Fibroblast of lung (primary cell): Measurements from ENCODE around the gene SH3BP4. TPM values are rescaled to one million over a fixed set of nuclear protein-coding genes. Genes with fewer than 3 reads are reported as not detected.

Experiments used
- DNase-seq, 2 donors: peaks; one replicate each; pipeline versions ENCODE4 v3.0.0 to v3.0.0-alpha.2; 2010; ENCODE audit warnings: low read depth in 2 of 2
- H2AFZ ChIP-seq: 2 replicates; pipeline ENCODE4 v1.5.1; 2012; ENCODE audit warnings: low read length, control low read depth, inconsistent platforms
- H3K27ac ChIP-seq: 2 replicates; pipeline ENCODE4 v1.5.1; 2011; ENCODE audit warnings: low read length, control low read depth; ENCODE audit not compliant: insufficient read depth
- H3K27me3 ChIP-seq: 2 replicates; pipeline ENCODE4 v1.5.1; 2011; ENCODE audit warnings: mild to moderate bottlenecking, low read length; ENCODE audit not compliant: control insufficient read depth, insufficient read depth
- H3K36me3 ChIP-seq: 2 replicates; pipeline ENCODE4 v1.5.1; 2011; ENCODE audit warnings: low read length; ENCODE audit not compliant: control insufficient read depth, insufficient read depth
- H3K4me1 ChIP-seq: 2 replicates; pipeline ENCODE4 v1.5.1; 2011; ENCODE audit warnings: low read length; ENCODE audit not compliant: control insufficient read depth, insufficient read depth; ENCODE audit errors: extremely low read depth
- H3K4me2 ChIP-seq: 2 replicates; pipeline ENCODE4 v1.5.1; 2011; ENCODE audit warnings: low read length, control low read depth; ENCODE audit not compliant: insufficient read depth; ENCODE audit errors: extremely low read depth
- H3K4me3 ChIP-seq, 4 experiments: fragments of 200-600 bp in 1 of 4; sonication (generic) in 1 of 4; replicated peaks in 1 of 4; 2 replicates each; pipeline ENCODE4 v1.5.1; 2011 to 2016; ENCODE audit warnings: low read length in 4 of 4, low read depth in 3 of 4, mild to moderate bottlenecking in 3 of 4, control low read depth in 2 of 4, inconsistent platforms in 1 of 4, mixed read lengths in 1 of 4; ENCODE audit not compliant: insufficient read depth in 1 of 4; ENCODE audit errors: control extremely low read depth in 1 of 4
- H3K79me2 ChIP-seq: 2 replicates; pipeline ENCODE4 v1.5.1; 2012; ENCODE audit warnings: mild to moderate bottlenecking, low read length, inconsistent platforms; ENCODE audit not compliant: control insufficient read depth, insufficient read depth
- H3K9ac ChIP-seq: 2 replicates; pipeline ENCODE4 v1.5.1; 2011; ENCODE audit warnings: mild to moderate bottlenecking, low read length, control low read depth; ENCODE audit not compliant: insufficient read depth
- H3K9me3 ChIP-seq: 2 replicates; pipeline ENCODE4 v1.5.1; 2012; ENCODE audit warnings: low read depth, low read length; ENCODE audit not compliant: control insufficient read depth, insufficient read depth
- H4K20me1 ChIP-seq: 2 replicates; pipeline ENCODE4 v1.5.1; 2011; ENCODE audit warnings: low read length; ENCODE audit not compliant: control insufficient read depth, insufficient read depth; ENCODE audit errors: extremely low read depth
- EZH2 ChIP-seq: IDR thresholded peaks from 2 replicates; pipeline ENCODE4 v1.5.1; 2012; ENCODE audit warnings: low read length, control low read depth, mild to moderate bottlenecking; ENCODE audit errors: missing control alignments
- polyA plus RNA-seq, 2 donors: library from polyadenylated mRNA; depleted of rRNA in 1 of 2; stranded (reverse) in 1 of 2; unstranded in 1 of 2; fragments of >200 nt; gene quantifications; 2 replicates each; pipeline ENCODE4 v1.2.1, GENCODE V29; 2011 to 2012; ENCODE audit warnings: missing spikeins in 1 of 2
- total RNA-seq: library from RNA; depleted of rRNA; stranded (reverse); fragments of >200 nt; gene quantifications from 2 replicates; pipeline ENCODE4 v1.2.1, GENCODE V29; 2014
- TF ChIP-seq, protein P1 (sequence below), 2 donors: IDR thresholded peaks in 1 of 2; conservative IDR thresholded peaks in 1 of 2; 1 replicate in 1 of 2; 2 replicates in 1 of 2; pipeline ENCODE4 v1.5.1; 2011 to 2012; ENCODE audit warnings: low read length in 2 of 2, control low read depth in 1 of 2, inconsistent platforms in 1 of 2, low read depth in 1 of 2, mild to moderate bottlenecking in 1 of 2

The SH3BP4 gene
- total and polyA plus RNA-seq, 2 donors (not counting 1 experiment from before 2014, with no cell fraction given) = 74.8 to 86.6 TPM

DNA sequence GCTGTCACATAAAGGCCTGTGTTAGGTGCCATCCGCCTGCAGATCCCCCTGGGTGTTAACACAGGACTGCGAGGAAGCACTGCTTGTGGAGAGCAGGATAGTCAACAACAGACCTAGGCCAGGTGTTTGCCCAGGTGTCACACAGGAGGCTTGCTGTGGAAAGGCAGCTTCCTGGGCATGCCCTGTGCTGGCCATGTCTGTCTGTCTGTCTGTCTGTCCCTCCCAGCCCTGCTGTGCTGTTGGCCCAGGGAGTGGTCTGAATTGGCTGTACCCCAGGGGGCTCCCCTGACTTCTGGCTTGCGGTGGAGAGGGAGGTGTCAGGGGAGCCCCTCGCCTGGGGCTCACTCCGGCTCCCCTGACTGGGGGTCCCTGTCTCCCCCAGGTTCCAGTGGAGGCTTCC, 53.2 kb downstream of the SH3BP4 start:
- no peak for TF ChIP-seq EZH2
- TF ChIP-seq, protein P1, sequence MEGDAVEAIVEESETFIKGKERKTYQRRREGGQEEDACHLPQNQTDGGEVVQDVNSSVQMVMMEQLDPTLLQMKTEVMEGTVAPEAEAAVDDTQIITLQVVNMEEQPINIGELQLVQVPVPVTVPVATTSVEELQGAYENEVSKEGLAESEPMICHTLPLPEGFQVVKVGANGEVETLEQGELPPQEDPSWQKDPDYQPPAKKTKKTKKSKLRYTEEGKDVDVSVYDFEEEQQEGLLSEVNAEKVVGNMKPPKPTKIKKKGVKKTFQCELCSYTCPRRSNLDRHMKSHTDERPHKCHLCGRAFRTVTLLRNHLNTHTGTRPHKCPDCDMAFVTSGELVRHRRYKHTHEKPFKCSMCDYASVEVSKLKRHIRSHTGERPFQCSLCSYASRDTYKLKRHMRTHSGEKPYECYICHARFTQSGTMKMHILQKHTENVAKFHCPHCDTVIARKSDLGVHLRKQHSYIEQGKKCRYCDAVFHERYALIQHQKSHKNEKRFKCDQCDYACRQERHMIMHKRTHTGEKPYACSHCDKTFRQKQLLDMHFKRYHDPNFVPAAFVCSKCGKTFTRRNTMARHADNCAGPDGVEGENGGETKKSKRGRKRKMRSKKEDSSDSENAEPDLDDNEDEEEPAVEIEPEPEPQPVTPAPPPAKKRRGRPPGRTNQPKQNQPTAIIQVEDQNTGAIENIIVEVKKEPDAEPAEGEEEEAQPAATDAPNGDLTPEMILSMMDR (conservative IDR thresholded peaks at IDR 0.05 in 1 of 2, IDR thresholded peaks at IDR 0.05 in 1 of 2; ENCODE audit: low read depth in 1 of 2, low read length in 2 of 2) = no peak
- H3K4me1 ChIP-seq = no peaks in the 10 kb centered on the region
- H3K9ac ChIP-seq = no peak overlapping the region
- H3K27ac ChIP-seq = no peak overlapping the region
- DNase-seq = no peak
- H3K27me3 ChIP-seq = no peaks in the 10 kb centered on the region
- H3K4me2 ChIP-seq = no peak overlapping the region
- no peaks in the 10 kb centered on the region for H3K9me3 ChIP-seq
- H4K20me1 ChIP-seq = no peaks in the 10 kb centered on the region
- no peak overlapping the region for H2AFZ ChIP-seq
- H3K79me2 ChIP-seq = peaks cover 98% of the 10 kb centered on the region
- H3K36me3 ChIP-seq = peaks cover 18% of the 10 kb centered on the region
- no peak overlapping the region for H3K4me3 ChIP-seq

DNA sequence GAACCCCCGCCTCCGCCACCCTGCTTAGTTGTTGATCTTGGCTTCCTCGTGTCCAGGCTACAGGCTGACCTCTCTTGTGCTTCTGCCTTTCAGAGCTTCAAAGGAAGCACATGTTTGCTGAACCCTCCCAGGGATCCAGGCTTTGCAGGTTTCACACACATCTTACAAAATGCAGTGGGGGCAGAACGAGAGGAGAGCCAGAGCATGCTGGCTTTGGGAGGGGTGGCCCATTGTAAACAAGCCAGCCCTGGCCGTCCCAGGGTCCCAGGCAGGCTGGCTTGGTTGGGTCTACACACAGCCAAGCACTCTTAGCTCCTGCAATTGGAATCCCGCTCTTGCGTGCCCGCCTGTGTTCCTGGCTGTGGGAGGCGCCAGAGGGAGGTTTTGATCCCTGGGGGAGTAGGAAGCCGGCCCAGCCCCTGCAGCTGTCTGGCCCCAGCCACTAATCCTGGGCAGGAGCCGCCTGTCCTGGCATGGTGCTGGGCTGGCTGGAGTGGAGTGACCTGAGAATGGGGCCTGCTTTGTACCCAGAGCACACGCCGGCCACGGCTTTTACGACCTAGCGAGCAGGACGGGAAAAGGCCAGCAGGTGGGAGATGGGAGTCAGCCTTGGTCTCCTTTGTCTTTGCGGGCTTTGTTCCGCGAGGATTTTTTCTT, 53.9 kb downstream of the SH3BP4 start:
- H4K20me1 ChIP-seq = no peaks in the 10 kb centered on the region
- no peak overlapping the region for H3K4me2 ChIP-seq
- no peaks in the 10 kb centered on the region for H3K9me3 ChIP-seq
- H3K36me3 ChIP-seq = peaks cover 14% of the 10 kb centered on the region
- H3K9ac ChIP-seq = no peak overlapping the region
- peaks cover 98% of the 10 kb centered on the region for H3K79me2 ChIP-seq
- H3K27ac ChIP-seq = peak overlapping the region; percentile 24
- TF ChIP-seq, protein P1 (conservative IDR thresholded peaks at IDR 0.05 in 1 of 2, IDR thresholded peaks at IDR 0.05 in 1 of 2; ENCODE audit: low read depth in 1 of 2, low read length in 2 of 2) = no peak
- no peak for TF ChIP-seq EZH2
- H3K4me3 ChIP-seq = no peak overlapping the region
- no peaks in the 10 kb centered on the region for H3K4me1 ChIP-seq
- no peaks in the 10 kb centered on the region for H3K27me3 ChIP-seq
- peak in 1 of 2 donors; percentile 55 for DNase-seq
- no peak overlapping the region for H2AFZ ChIP-seq

DNA sequence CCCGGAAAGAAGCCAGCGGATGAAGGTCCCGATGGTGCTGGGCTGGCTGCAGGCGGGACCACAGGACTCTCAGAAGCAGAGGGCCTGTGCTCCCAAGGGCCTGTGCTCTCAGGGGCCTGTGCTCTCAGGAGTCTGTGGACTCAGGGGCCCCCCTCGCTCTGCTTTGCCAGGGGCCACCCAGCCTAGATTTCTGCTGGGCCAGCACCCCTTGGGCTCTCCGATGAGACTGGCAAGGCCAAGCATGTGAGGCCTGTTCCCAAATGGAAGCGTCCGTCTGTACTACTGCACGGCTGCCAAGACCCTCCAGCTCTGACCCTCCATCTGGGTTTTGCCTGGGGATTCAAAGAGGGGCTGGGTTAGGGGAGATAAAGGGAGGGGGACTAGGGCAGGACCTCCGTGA, 54.6 kb downstream of the SH3BP4 start:
- DNase-seq = no peak
- Histone ChIP-seq H3K27me3 (no peaks in the 10 kb centered on the region), H3K27ac (no peak overlapping the region), H3K4me3 (no peak overlapping the region), H3K4me1 (no peaks in the 10 kb centered on the region), H4K20me1 (no peaks in the 10 kb centered on the region), H3K9ac (no peak overlapping the region), H3K79me2 (peaks cover 99% of the 10 kb centered on the region), H3K36me3 (peaks cover 9% of the 10 kb centered on the region), H3K9me3 (no peaks in the 10 kb centered on the region), H3K4me2 (no peak overlapping the region), H2AFZ (no peak overlapping the region)
- TF ChIP-seq, protein P1 (conservative IDR thresholded peaks at IDR 0.05 in 1 of 2, IDR thresholded peaks at IDR 0.05 in 1 of 2; ENCODE audit: low read depth in 1 of 2, low read length in 2 of 2) = no peak
- no peak for TF ChIP-seq EZH2
